ENCODE measurements around the gene HERC3. TPM values are rescaled to one million over a fixed set of nuclear protein-coding genes. Genes with fewer than 3 reads are reported as not detected.

Gene HERC3
- total RNA-seq, 1 donor from 2014 or later: 55.0 TPM

GRCh38 chr4:88655226-88655625, 62.9 kb downstream of the HERC3 start:
- FAIRE-seq: no peak
- DNase-seq (ENCODE audit: low spot score in 2 of 2): no peak

DNA sequence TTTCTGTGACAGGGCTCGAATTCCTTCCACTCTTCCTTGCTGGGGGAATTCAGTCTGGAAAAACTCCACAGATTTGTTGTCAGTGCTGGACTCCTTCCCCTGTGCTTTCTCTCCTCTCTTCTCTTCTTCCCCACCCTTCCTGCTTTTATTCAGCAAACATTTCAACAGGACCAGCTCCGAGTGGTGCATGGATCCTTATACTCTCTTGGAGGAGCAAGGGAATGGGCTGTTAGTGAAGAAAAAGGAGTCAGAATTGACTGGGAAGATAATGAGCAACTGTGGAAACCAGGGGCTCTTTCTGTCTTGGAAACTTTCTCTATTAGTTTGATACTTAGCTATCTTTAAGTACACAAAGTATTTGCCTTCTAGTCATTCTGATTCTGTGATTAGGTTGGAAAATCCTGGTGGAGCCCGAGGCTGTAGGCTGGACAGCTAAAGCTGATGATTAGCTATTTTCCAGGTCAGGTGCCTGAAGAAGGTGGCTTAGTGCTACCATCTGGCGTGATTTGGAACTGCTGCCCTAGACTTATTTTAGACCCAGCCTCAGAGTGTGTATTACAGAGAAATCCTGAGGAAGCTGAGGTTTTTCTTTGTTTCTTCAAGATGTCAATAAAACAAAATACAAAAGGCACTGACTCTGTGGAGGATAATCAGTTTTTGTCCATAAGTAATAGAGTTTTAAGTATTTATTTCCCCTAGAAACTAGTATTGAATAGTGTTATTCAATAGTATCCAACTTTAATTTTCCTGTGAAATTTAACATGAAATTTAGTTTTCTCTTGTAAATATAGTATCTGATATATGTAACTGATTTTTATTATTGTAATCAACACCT, 67.0 kb downstream of the HERC3 start:
- DNase-seq (ENCODE audit: low spot score in 2 of 2): peak; percentile 11 to 37
- FAIRE-seq: no peak

DNA sequence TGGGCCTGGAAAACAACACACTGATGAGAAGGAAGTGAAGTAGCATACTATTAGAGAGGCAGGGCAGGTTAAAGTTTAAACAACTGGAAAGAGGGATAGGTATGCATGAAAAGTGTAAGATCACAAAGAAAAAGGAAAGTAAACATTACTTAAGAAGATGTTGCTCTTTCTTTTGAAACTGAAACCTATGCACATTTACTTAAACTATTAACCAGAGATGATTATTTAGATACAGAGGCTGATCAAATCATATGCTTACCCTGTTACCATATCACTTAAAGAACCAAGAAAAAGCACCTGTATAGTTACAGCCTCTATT, 67.6 kb downstream of the HERC3 start:
- FAIRE-seq (no peak), DNase-seq (ENCODE audit: low spot score in 2 of 2) (no peak)

DNA sequence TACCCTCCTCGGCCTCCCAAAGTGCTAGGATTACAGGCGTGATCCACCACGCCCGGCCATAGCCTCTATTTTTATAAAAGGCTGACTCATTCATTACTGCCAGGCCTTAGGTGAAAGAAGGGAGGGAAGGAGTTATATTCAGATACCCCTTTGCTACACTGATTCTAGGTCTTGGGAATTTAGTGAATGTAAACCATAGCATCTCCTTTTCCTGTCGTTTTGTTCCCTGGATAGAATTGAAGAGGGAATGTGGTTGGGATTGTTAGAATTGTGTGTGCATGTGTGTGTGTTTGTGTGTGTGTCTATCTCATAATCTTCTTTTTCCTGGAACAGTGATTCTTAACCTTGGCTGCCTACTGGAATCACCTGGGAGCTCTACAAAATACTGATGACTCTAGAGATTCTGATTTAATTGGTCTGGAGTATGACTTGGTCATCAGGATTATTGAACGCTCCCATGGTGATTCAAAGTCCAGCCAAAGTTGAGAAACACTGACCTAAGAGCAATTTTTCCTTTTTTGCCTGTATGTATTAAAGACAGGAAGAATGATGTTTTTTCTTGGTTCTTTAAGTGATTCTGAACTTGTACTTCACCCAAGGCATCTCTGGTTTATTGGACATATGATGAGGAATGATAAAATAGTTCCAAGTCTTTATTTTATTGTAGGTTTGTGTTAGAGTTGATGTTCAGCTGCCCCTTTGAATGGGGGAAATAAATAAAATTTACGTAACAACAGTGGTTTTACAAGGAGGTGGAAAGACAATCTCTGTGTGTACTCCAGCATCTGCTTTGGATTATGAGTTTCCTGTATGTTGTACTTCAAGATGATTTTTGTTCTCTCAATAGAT, 68.4 kb downstream of the HERC3 start:
- FAIRE-seq (no peak), DNase-seq (ENCODE audit: low spot score in 2 of 2) (no peak)

DNA sequence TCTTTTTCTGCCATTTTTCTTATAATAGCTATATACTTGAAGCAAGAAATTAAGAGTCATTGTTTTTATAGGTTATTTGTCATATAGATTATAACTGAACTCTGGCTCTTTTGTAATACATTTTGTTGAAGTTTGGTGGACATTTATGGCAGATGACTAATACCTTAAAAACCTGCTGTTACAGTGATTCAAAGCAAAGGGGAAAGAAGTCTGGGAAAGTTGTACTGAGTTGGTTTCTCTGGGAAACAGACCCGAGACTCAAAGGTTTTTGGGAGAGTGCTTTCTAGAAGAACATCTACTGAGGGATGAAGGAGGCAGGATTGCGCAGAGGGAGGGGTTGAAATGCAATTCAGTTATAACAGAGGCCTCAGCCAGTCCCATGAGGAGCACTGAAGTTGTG, 69.5 kb downstream of the HERC3 start:
- FAIRE-seq (no peak), DNase-seq (ENCODE audit: low spot score in 2 of 2) (no peak)

DNA sequence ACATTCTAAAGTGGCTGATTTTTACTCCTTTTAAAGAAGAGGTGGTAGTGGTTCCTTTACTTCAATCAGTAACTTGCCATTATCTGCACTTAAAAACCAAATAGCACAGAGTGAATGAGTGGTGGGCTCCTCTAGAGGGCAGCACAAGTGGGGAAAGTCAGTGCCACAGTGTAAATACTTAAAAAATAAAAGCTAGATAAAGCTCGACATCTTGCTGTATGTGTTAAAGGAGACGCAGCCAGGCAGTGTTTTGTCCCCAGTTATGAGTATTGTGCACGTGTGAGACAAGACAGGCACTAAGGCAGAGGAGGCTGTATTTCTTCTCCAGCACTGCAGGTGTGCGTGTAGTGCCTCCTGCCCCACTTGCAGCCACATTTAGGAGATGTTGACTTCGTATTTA, 80.7 kb downstream of the HERC3 start:
- no peak for FAIRE-seq
- no peak for DNase-seq (ENCODE audit: low spot score in 2 of 2)

DNA sequence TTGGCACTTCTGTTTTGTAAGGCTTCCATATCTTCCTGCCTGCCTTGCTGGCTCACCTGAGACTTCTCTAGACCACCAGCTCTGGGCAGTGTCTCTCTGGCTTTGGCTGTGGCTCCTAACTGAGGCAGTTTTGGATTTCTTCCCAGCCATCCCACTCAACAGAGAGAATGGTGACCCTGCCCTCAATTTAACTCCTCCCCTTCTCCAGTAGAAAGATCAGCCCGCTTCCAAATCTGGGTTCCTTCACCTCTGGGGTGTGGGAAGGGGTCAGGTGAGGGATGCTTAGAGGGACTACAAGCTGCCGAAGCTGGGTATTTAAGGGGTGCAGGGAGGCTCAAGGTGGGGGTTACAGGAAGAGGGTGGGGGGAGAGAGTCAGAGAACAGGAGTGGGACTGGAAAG, 81.6 kb downstream of the HERC3 start:
- DNase-seq (ENCODE audit: low spot score in 2 of 2): no peak

GRCh38 chr4:88674565-88674964, 82.3 kb downstream of the HERC3 start:
- FAIRE-seq: no peak

More for the DNA sequence above, 81.6 kb downstream of the HERC3 start:
- FAIRE-seq: no peak

GRCh38 chr4:88674979-88675378, 82.7 kb downstream of the HERC3 start:
- no peak for FAIRE-seq
- no peak for DNase-seq (ENCODE audit: low spot score in 2 of 2)

More at GRCh38 chr4:88674565-88674964, 82.3 kb downstream of the HERC3 start:
- DNase-seq (ENCODE audit: low spot score in 2 of 2): no peak

GRCh38 chr4:88675543-88675942, 83.3 kb downstream of the HERC3 start:
- no peak for FAIRE-seq

GRCh38 chr4:88681209-88681608, 88.9 kb downstream of the HERC3 start:
- DNase-seq (ENCODE audit: low spot score in 2 of 2) (no peak), FAIRE-seq (no peak)

More at GRCh38 chr4:88675543-88675942, 83.3 kb downstream of the HERC3 start:
- DNase-seq (ENCODE audit: low spot score in 2 of 2): no peak

- FAIRE-seq: no peak
- no peak for DNase-seq (ENCODE audit: low spot score in 2 of 2)
These were observed 98.1 kb downstream of the HERC3 start for GRCh38 chr4:88690355-88690754.

DNA sequence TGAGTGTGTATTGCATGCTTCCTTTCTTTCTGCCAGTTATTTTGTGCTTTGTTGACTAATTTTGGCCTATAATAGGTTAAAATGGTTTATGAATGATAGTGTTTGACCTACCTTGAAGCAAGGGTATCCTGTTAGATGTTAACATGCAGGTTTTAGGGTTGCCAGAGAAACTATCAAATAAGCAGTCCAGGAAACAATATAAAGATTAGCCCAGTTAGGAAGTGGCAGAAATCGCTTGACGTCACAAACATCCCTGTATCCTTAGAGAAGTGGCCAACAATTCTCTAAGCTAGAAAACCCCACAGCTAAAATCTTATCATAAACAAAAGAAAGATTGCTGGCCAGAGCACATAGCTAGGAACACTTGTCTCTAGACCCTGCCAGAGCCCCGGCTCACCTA, 101.5 kb downstream of the HERC3 start:
- FAIRE-seq: no peak
- no peak for DNase-seq (ENCODE audit: low spot score in 2 of 2)

- DNase-seq (ENCODE audit: low spot score in 2 of 2) (no peak), FAIRE-seq (no peak)
These were observed 104.3 kb downstream of the HERC3 start for GRCh38 chr4:88696630-88697029.

DNA sequence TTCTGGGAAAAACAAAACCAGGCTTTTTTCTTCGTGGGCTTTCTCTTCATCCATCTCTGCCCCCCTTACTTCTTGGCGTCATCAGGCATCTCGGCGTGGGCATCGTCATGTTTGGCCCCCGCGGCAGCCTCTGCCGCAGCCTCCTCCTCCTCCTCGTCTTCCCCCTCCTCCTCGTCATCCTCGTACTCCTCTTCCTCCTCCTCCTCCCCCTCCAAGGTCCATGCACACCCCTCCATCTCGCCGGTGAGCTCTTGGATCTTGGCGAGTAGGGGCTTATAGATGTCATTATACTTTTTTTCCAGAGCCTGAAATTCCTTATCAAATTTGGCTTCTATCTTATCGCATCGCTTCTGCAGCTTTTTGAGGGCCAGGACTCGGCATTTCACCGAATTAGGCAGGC, 104.9 kb downstream of the HERC3 start:
- FAIRE-seq (no peak), DNase-seq (ENCODE audit: low spot score in 2 of 2) (peak in 1 of 2 donors; percentile 23)

- no peak for FAIRE-seq
These were observed 105.5 kb downstream of the HERC3 start, which contains the start of gene NAP1L5 for GRCh38 chr4:88697588-88698329. TSS of gene NAP1L5 (minus strand) at chr4:88697829. CDS start at chr4:88697754, 75 bp downstream.

GRCh38 chr4:88698519-88698918, 106.2 kb downstream of the HERC3 start:
- FAIRE-seq: no peak

More at GRCh38 chr4:88697588-88698329, 105.5 kb downstream of the HERC3 start, which contains the start of gene NAP1L5:
- DNase-seq (ENCODE audit: low spot score in 2 of 2): peak; percentile 33 to 62

DNA sequence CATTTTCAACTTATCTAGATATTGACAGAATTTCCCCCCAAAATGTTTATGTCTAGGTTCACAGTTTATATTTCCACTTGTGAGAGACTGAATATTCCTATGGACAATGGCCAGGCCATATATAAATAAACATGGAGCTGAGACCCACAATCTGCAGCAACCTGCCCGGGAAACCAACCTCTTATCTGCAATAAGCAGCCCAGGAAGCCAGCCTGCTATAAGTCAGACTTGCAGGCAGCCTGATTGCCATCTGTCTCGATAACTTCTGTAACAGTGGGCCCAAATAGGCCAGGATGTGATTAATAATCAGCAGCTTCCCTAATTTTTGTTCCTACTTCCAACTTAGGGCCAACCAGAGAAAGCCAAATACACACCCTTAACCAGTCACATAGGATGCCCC, 110.5 kb downstream of the HERC3 start:
- FAIRE-seq (no peak), DNase-seq (ENCODE audit: low spot score in 2 of 2) (no peak)

More at GRCh38 chr4:88698519-88698918, 106.2 kb downstream of the HERC3 start:
- no peak for DNase-seq (ENCODE audit: low spot score in 2 of 2)

DNA sequence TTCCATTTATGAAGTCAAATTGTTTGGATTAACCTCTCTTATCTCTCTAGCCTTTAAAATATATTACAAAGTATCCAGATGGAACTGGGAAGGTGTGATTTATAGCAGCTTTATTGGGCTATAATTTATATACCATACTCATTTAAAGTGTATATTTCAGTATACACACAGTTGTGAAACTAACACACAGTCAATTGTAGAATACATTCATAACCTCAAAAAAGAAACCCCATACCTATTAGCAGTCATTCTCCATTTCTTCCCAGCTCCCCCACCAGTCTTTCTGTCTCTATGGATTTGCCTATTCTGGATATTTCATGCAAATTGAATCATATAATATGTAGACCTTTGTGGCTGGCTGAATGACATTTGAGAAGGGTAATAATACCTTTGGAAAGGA, 112.9 kb downstream of the HERC3 start:
- FAIRE-seq: no peak
- no peak for DNase-seq (ENCODE audit: low spot score in 2 of 2)

- no peak for FAIRE-seq
- no peak for DNase-seq (ENCODE audit: low spot score in 2 of 2)
These were observed 113.7 kb downstream of the HERC3 start for GRCh38 chr4:88705805-88706492.

Data from frontal cortex (tissue), 4 donors.